H9 (cell line): ENCODE data around the gene ST8SIA6. TPM values are rescaled to one million over a fixed set of nuclear protein-coding genes. Genes with fewer than 3 reads are reported as not detected.

ENCODE experiments used
- DNase-seq: peaks from one replicate; pipeline ENCODE4 v3.0.0-alpha.2; 2017
- H2AFZ ChIP-seq: one replicate; pipeline ENCODE4 v1.6.1; 2013; ENCODE audit warnings: mild to moderate bottlenecking, low read length, control low read depth, moderate library complexity
- H2AK5ac ChIP-seq: 2 replicates; pipeline ENCODE4 v1.6.1; 2013; ENCODE audit warnings: low read length, control low read depth, mixed read lengths; ENCODE audit not compliant: insufficient read length
- H2BK120ac ChIP-seq: one replicate; pipeline ENCODE4 v1.6.1; 2013; ENCODE audit warnings: low read depth, mild to moderate bottlenecking, low read length, control low read depth, inconsistent platforms; ENCODE audit not compliant: poor library complexity, severe bottlenecking
- H2BK12ac ChIP-seq: 2 replicates; pipeline ENCODE4 v1.6.1; 2013; ENCODE audit warnings: low read length, control low read depth, mixed read lengths, low read depth; ENCODE audit not compliant: insufficient read length
- H2BK15ac ChIP-seq: 2 replicates; pipeline ENCODE4 v1.6.1; 2013; ENCODE audit warnings: low read depth, low read length, control low read depth
- H2BK20ac ChIP-seq: one replicate; pipeline ENCODE4 v1.6.1; 2013; ENCODE audit warnings: low read depth, mild to moderate bottlenecking, low read length, control low read depth, inconsistent platforms; ENCODE audit not compliant: poor library complexity, severe bottlenecking
- H2BK5ac ChIP-seq: 2 replicates; pipeline ENCODE4 v1.6.1; 2013; ENCODE audit warnings: low read length, control low read depth, mixed read lengths; ENCODE audit not compliant: insufficient read length
- H3K14ac ChIP-seq: 2 replicates; pipeline ENCODE4 v1.6.1; 2013; ENCODE audit warnings: low read length, control low read depth; ENCODE audit not compliant: insufficient read depth
- H3K18ac ChIP-seq: 2 replicates; pipeline ENCODE4 v1.6.1; 2013; ENCODE audit warnings: low read depth, mild to moderate bottlenecking, mixed read lengths, low read length, control low read depth; ENCODE audit not compliant: insufficient read length
- H3K23ac ChIP-seq: 2 replicates; pipeline ENCODE4 v1.6.1; 2013; ENCODE audit warnings: low read length, control low read depth, mixed read lengths, low read depth; ENCODE audit not compliant: insufficient read length
- H3K23me2 ChIP-seq: 2 replicates; pipeline ENCODE4 v1.6.1; 2013; ENCODE audit warnings: low read depth, mild to moderate bottlenecking, mixed read lengths, low read length, control low read depth; ENCODE audit not compliant: insufficient read length, poor library complexity, severe bottlenecking
- H3K27ac ChIP-seq: 2 replicates; pipeline ENCODE4 v1.5.1; 2013; ENCODE audit warnings: low read length, control low read depth, mixed read lengths, low read depth; ENCODE audit not compliant: insufficient read length
- H3K27me3 ChIP-seq: 2 replicates; pipeline ENCODE4 v1.6.1; 2013; ENCODE audit warnings: low read length, control low read depth, inconsistent platforms; ENCODE audit not compliant: insufficient read depth
- H3K4ac ChIP-seq: 2 replicates; pipeline ENCODE4 v1.6.1; 2013; ENCODE audit warnings: low read depth, mild to moderate bottlenecking, control low read depth, inconsistent platforms, low read length, moderate library complexity
- H3K4me1 ChIP-seq: 2 replicates; pipeline ENCODE4 v1.6.1; 2013; ENCODE audit warnings: low read length, control low read depth, inconsistent platforms; ENCODE audit not compliant: insufficient read depth
- H3K4me2 ChIP-seq: 2 replicates; pipeline ENCODE4 v1.6.1; 2013; ENCODE audit warnings: low read length, control low read depth, mixed read lengths; ENCODE audit not compliant: insufficient read length, insufficient read depth
- H3K56ac ChIP-seq: 2 replicates; pipeline ENCODE4 v1.6.1; 2013; ENCODE audit warnings: low read depth, mild to moderate bottlenecking, mixed read lengths, low read length, control low read depth; ENCODE audit not compliant: insufficient read length
- H3K79me1 ChIP-seq: 2 replicates; pipeline ENCODE4 v1.6.1; 2013; ENCODE audit warnings: low read depth, mild to moderate bottlenecking, moderate library complexity, low read length, control low read depth, inconsistent platforms; ENCODE audit not compliant: insufficient read depth, poor library complexity, severe bottlenecking
- H3K79me2 ChIP-seq: 2 replicates; pipeline ENCODE4 v1.6.1; 2013; ENCODE audit warnings: low read length, control low read depth, inconsistent platforms; ENCODE audit not compliant: insufficient read depth
- H3K9ac ChIP-seq: 2 replicates; pipeline ENCODE4 v1.6.1; 2013; ENCODE audit warnings: low read length, control low read depth, mixed read lengths; ENCODE audit not compliant: insufficient read length; ENCODE audit errors: extremely low read depth
- H3K9me3 ChIP-seq: one replicate; pipeline ENCODE4 v1.6.1; 2013; ENCODE audit warnings: low read depth, low read length, inconsistent platforms; ENCODE audit not compliant: control insufficient read depth
- H3T11ph ChIP-seq: one replicate; pipeline ENCODE4 v1.6.1; 2013; ENCODE audit warnings: mild to moderate bottlenecking, low read length, control low read depth, inconsistent platforms
- H4K20me1 ChIP-seq: one replicate; pipeline ENCODE4 v1.6.1; 2013; ENCODE audit not compliant: control insufficient read depth, insufficient read length, insufficient read depth
- H4K5ac ChIP-seq: 2 replicates; pipeline ENCODE4 v1.6.1; 2013; ENCODE audit warnings: low read depth, mild to moderate bottlenecking, mixed read lengths, low read length, control low read depth; ENCODE audit not compliant: insufficient read length
- H4K8ac ChIP-seq: replicated peaks from 2 replicates; pipeline ENCODE4 v1.6.1; 2013; ENCODE audit warnings: low read length, control low read depth, mixed read lengths, low read depth; ENCODE audit not compliant: insufficient read length
- H4K91ac ChIP-seq: 2 replicates; pipeline ENCODE4 v1.6.1; 2013; ENCODE audit warnings: low read depth, mild to moderate bottlenecking, moderate library complexity, mixed read lengths, low read length, control low read depth; ENCODE audit not compliant: insufficient read length
- H3K27ac Mint-ChIP-seq, 3 experiments: 2 replicates in 2 of 3; 3 replicates in 1 of 3; pipeline ENCODE4 v1.8.0; 2020 to 2021; ENCODE audit warnings: mixed read lengths in 3 of 3, mild to moderate bottlenecking in 1 of 3, moderate library complexity in 1 of 3
- H3K27me3 Mint-ChIP-seq: 2 replicates; pipeline ENCODE4 v1.8.0; 2021; ENCODE audit warnings: low read depth, mild to moderate bottlenecking, moderate library complexity, mixed read lengths
- H3K36me3 Mint-ChIP-seq, 3 experiments: 2 replicates in 2 of 3; 3 replicates in 1 of 3; pipeline ENCODE4 v1.8.0; 2020 to 2021; ENCODE audit warnings: low read depth in 3 of 3, mixed read lengths in 3 of 3; ENCODE audit not compliant: insufficient read depth in 1 of 3
- H3K4me1 Mint-ChIP-seq, 2 experiments: 2 replicates each; pipeline ENCODE4 v1.8.0; 2020; ENCODE audit warnings: mixed read lengths in 2 of 2
- H3K4me3 Mint-ChIP-seq, 2 experiments: 2 replicates in 1 of 2; 3 replicates in 1 of 2; pipeline ENCODE4 v1.8.0; 2020 to 2021; ENCODE audit warnings: mild to moderate bottlenecking in 2 of 2, mixed read lengths in 2 of 2, moderate library complexity in 1 of 2
- H3K9me3 Mint-ChIP-seq, 2 experiments: 2 replicates in 1 of 2; 3 replicates in 1 of 2; pipeline ENCODE4 v1.8.0; 2020; ENCODE audit warnings: mild to moderate bottlenecking in 2 of 2, mixed read lengths in 2 of 2, moderate library complexity in 1 of 2
- CTCF ChIP-seq: fragments of 200-600 bp; sonication (generic); conservative IDR thresholded peaks from 3 replicates; pipeline ENCODE4 v1.8.0; 2021; ENCODE audit warnings: antibody characterized with exemption, mild to moderate bottlenecking
- WGBS: extraction: QIAGEN DNeasy Blood & Tissue Kit; methylation state at CpG from one replicate; pipeline ENCODE4 v1.1.7; 2013; ENCODE audit warnings: missing lambda C conversion rate, low lambda C conversion rate, mixed read lengths; ENCODE audit not compliant: insufficient read length; ENCODE audit errors: extremely low coverage; 5-methylcytosine and 5-hydroxymethylcytosine counted together
- total RNA-seq: library from RNA; stranded (reverse); gene quantifications from 2 replicates; pipeline ENCODE4 v1.2.1, GENCODE V29; 2021

The ST8SIA6 gene
- total RNA-seq, 1 experiment from 2014 or later = 0.37 TPM

GRCh38 chr10:17307123-17307522 is 147.3 kb downstream of the ST8SIA6 start:
- no peak overlapping the region for H3K4ac ChIP-seq
- Mint-ChIP-seq H3K27ac (no peak overlapping the region), H3K4me1 (no peaks in the 10 kb centered on the region), H3K36me3 (no peaks in the 10 kb centered on the region), H3K4me3 (no peak overlapping the region), H3K9me3 (no peaks in the 10 kb centered on the region), H3K27me3 (peaks cover 1% of the 10 kb centered on the region; the same call in 1 of the 2 replicates)
- H3K79me2 ChIP-seq = no peaks in the 10 kb centered on the region
- no peak overlapping the region for H4K5ac ChIP-seq
- no peak for DNase-seq
- H2BK120ac ChIP-seq = no peak overlapping the region
- H3K27me3 ChIP-seq = no peaks in the 10 kb centered on the region
- H2AK5ac ChIP-seq = no peak overlapping the region
- H2AFZ ChIP-seq = no peak overlapping the region
- H3K18ac ChIP-seq = no peak overlapping the region
- H4K8ac ChIP-seq = no peak overlapping the region
- H3K23me2 ChIP-seq = no peaks in the 10 kb centered on the region
- H3K4me1 ChIP-seq = no peaks in the 10 kb centered on the region
- H3K9me3 ChIP-seq = no peaks in the 10 kb centered on the region
- no CpG with 5 or more reads among the region's 3 CpGs for WGBS
- no peak overlapping the region for H3K56ac ChIP-seq
- H3K9ac ChIP-seq = no peak overlapping the region
- no peak overlapping the region for H3K27ac ChIP-seq
- H3K14ac ChIP-seq = no peak overlapping the region
- H4K91ac ChIP-seq = no peak overlapping the region
- H2BK15ac ChIP-seq = no peak overlapping the region
- H3K23ac ChIP-seq = no peak overlapping the region
- no peak overlapping the region for H3K4me2 ChIP-seq
- H2BK5ac ChIP-seq = no peak overlapping the region
- H3K79me1 ChIP-seq = no peaks in the 10 kb centered on the region
- no peak for TF ChIP-seq CTCF
- no peak overlapping the region for H2BK12ac ChIP-seq
- H2BK20ac ChIP-seq = no peak overlapping the region
- no peaks in the 10 kb centered on the region for H4K20me1 ChIP-seq
- H3T11ph ChIP-seq = no peak overlapping the region
